Progenitor cell of endocrine pancreas (in vitro differentiated cells): Measurements from ENCODE around the gene SPRYD7. TPM values are rescaled to one million over a fixed set of nuclear protein-coding genes. Genes with fewer than 3 reads are reported as not detected.

Source experiments
- DNase-seq: peaks from one replicate; pipeline ENCODE4 v3.0.0; 2021; ENCODE audit warnings: low spot score; ENCODE audit not compliant: unreplicated experiment
- H3K27ac Mint-ChIP-seq: 2 replicates; pipeline ENCODE4 v1.8.0; 2021; ENCODE audit warnings: mild to moderate bottlenecking, moderate library complexity, mixed read lengths
- H3K27me3 Mint-ChIP-seq: 2 replicates; pipeline ENCODE4 v1.8.0; 2021; ENCODE audit warnings: mixed read lengths
- H3K36me3 Mint-ChIP-seq: 2 replicates; pipeline ENCODE4 v1.8.0; 2022; ENCODE audit warnings: mixed read lengths; ENCODE audit not compliant: insufficient read depth
- H3K4me1 Mint-ChIP-seq: 2 replicates; pipeline ENCODE4 v1.8.0; 2021; ENCODE audit warnings: low read depth, mixed read lengths
- H3K4me3 Mint-ChIP-seq: 2 replicates; pipeline ENCODE4 v1.8.0; 2021; ENCODE audit warnings: low read depth, mild to moderate bottlenecking, moderate library complexity, mixed read lengths
- H3K9me3 Mint-ChIP-seq: 2 replicates; pipeline ENCODE4 v1.8.0; 2021; ENCODE audit warnings: low read depth, mixed read lengths
- total RNA-seq: library from RNA; stranded (reverse); gene quantifications from 2 replicates; pipeline ENCODE4 v1.2.1, GENCODE V29; 2021
- TF ChIP-seq, protein P1 (sequence below): fragments of 200-600 bp; sonication (generic); IDR thresholded peaks from one replicate; pipeline ENCODE4 v1.5.0; 2021; ENCODE audit warnings: antibody characterized with exemption, mild to moderate bottlenecking; ENCODE audit not compliant: unreplicated experiment

SPRYD7 gene
- total RNA-seq, 1 donor from 2014 or later, result 3.1 TPM

DNA sequence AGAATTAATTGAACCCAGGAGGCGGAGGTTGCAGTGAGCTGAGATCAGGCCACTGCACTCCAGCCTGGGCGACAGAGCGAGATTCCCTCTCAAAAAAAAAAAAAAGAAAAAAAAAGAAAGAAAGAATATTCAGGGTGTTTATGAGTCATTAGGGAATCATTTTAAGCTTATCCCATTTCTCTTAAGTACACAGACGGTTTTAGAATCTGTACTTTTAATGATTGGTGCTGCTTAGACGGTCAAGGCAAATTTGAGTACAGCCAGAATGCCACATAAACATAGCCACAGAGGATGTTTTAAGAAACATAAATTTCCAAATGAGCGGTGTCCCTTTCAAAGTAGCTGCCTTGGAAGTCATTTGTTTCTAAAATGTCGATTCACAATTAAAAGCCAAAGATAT is 2.6 kb downstream of the SPRYD7 start:
- DNase-seq, result no peak
- Mint-ChIP-seq H3K4me3 (no peak overlapping the region), H3K36me3 (peaks cover 2% of the 10 kb centered on the region), H3K27ac (no peak overlapping the region), H3K4me1 (peaks cover 5% of the 10 kb centered on the region), H3K27me3 (no peaks in the 10 kb centered on the region), H3K9me3 (no peaks in the 10 kb centered on the region)
- TF ChIP-seq, protein P1, sequence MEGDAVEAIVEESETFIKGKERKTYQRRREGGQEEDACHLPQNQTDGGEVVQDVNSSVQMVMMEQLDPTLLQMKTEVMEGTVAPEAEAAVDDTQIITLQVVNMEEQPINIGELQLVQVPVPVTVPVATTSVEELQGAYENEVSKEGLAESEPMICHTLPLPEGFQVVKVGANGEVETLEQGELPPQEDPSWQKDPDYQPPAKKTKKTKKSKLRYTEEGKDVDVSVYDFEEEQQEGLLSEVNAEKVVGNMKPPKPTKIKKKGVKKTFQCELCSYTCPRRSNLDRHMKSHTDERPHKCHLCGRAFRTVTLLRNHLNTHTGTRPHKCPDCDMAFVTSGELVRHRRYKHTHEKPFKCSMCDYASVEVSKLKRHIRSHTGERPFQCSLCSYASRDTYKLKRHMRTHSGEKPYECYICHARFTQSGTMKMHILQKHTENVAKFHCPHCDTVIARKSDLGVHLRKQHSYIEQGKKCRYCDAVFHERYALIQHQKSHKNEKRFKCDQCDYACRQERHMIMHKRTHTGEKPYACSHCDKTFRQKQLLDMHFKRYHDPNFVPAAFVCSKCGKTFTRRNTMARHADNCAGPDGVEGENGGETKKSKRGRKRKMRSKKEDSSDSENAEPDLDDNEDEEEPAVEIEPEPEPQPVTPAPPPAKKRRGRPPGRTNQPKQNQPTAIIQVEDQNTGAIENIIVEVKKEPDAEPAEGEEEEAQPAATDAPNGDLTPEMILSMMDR, result no peak

DNA sequence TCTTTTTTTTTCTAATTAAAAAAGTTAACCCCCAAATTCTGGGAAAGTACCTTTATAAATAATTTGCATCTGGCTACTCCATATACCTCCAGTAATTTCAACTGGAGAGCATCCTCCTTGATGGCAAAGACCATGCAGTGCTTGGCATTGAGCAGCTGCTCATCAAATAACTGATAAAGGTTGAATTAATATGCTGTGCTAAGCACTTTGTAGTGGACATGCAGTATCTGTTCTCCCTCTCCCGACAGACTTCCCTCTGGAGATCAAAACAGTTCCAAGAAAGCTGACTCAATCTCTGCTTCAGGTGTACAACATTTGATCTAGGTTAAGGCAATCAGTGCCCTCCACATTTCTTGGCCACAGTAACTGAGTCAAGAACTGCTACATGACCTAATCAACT is 3.3 kb downstream of the SPRYD7 start:
- no peak for DNase-seq

DNA sequence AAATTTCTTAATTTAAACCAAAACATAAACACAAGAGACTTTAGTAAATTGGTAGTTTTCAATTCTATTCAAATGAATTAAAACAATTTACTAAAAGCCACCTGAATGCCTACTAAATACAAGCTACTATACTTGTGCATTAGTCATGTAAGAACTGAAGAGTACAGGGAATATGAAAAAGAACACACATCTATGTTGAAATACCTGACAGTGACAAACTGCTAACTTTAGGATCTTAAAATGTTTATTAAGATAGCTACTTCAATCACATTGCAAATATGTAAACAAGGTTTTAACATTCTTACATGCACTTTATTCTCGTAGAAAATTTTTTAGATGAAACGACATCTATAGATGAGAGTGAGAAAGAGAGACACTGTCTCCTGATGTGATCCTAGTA is 4.1 kb downstream of the SPRYD7 start:
- DNase-seq, result no peak
- TF ChIP-seq, protein P1, result no peak
- Mint-ChIP-seq H3K27me3 (no peaks in the 10 kb centered on the region), H3K27ac (no peak overlapping the region), H3K4me3 (no peak overlapping the region), H3K9me3 (no peaks in the 10 kb centered on the region), H3K36me3 (peaks cover 2% of the 10 kb centered on the region), H3K4me1 (peaks cover 2% of the 10 kb centered on the region)

More for the DNA sequence above, 3.3 kb downstream of the SPRYD7 start:
- Mint-ChIP-seq H3K27me3 (no peaks in the 10 kb centered on the region), H3K4me3 (no peak overlapping the region), H3K4me1 (peaks cover 2% of the 10 kb centered on the region), H3K27ac (no peak overlapping the region), H3K36me3 (peaks cover 2% of the 10 kb centered on the region), H3K9me3 (no peaks in the 10 kb centered on the region)
- TF ChIP-seq, protein P1, result no peak

DNA sequence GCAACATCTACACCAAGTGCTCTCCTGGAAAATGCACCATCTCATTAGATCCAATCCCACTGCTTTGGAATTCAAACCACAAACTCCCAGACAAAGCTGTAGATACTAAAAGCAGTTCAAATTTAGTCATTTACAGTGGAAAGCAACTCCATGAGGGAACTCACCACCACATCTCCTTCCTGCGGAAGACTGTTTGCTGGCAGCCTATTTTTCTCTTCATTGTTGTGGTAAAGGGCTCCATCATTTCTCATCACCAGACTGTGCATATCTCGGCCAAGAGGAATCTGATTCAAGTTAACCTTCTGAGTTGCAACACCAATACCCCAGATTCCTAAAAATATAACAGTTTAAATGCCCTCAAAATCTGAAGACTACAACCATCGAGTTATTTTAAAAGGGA is 8.4 kb downstream of the SPRYD7 start:
- TF ChIP-seq, protein P1, result no peak
- Mint-ChIP-seq H3K27ac (no peak overlapping the region), H3K4me1 (no peaks in the 10 kb centered on the region), H3K27me3 (no peaks in the 10 kb centered on the region), H3K36me3 (peaks cover 8% of the 10 kb centered on the region), H3K9me3 (no peaks in the 10 kb centered on the region), H3K4me3 (no peak overlapping the region)
- DNase-seq, result no peak

DNA sequence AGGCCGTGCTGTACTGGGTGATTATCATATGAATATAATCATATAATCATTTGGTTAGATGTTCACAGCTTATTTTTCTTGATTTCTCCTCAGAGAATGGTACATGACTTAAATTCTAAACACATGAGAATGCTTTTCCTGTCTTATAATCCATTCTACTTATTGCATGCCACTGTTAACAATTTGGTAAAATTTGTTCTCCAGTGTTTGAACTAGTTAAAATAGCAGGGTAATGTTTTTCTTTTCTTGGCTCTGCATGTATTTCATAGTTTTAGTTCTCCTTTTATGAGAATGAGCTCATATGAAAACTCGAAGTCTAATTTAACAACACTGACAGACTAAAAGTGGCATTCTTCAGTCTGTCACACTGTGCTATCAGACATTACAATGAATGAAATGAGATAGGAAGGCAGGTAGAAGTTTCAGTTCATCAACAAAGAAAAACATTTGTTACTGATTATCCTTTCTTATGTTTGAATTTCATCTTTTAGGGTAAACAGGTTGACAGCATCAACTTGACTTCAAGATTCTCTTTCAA is 10.2 kb downstream of the SPRYD7 start:
- H3K4me1 Mint-ChIP-seq, result no peaks in the 10 kb centered on the region
- H3K4me3 Mint-ChIP-seq, result no peak overlapping the region
- no peaks in the 10 kb centered on the region for H3K9me3 Mint-ChIP-seq
- peaks cover 13% of the 10 kb centered on the region for H3K36me3 Mint-ChIP-seq
- no peaks in the 10 kb centered on the region for H3K27me3 Mint-ChIP-seq
- DNase-seq, result no peak
- TF ChIP-seq, protein P1, result no peak
- no peak overlapping the region for H3K27ac Mint-ChIP-seq
